Measurements from ENCODE around the gene TXNL1. TPM values are rescaled to one million over a fixed set of nuclear protein-coding genes. Genes with fewer than 3 reads are reported as not detected.
A peak's percentile ranks its signal among the peaks of the same experiment; 100 is the strongest.

The TXNL1 gene
- total and polyA plus RNA-seq, 11 donors: 68.0 to 100 (median 77.1) TPM

DNA sequence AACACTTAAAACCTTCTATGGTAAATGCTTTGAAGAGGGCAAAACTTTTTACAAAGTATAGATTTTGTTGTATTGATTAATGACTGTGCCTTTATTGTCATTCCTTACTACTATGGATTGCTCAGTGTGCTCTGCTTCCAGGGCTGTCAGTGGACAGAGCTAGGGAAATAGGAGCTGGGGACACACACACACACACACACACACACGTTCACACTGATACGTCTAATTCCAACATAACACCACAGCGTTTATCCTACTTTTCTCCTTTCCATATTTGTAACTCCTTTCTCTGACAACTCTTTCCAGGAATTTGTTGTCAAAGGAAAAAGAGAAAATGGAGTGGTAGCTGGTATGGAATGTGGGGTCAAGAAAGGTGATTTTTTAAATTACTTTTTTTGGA, 34.6 kb upstream of the TXNL1 start:
- no peak for TF ChIP-seq POLR2A (IDR thresholded peaks at IDR 0.05)
- TF ChIP-seq, protein P1, sequence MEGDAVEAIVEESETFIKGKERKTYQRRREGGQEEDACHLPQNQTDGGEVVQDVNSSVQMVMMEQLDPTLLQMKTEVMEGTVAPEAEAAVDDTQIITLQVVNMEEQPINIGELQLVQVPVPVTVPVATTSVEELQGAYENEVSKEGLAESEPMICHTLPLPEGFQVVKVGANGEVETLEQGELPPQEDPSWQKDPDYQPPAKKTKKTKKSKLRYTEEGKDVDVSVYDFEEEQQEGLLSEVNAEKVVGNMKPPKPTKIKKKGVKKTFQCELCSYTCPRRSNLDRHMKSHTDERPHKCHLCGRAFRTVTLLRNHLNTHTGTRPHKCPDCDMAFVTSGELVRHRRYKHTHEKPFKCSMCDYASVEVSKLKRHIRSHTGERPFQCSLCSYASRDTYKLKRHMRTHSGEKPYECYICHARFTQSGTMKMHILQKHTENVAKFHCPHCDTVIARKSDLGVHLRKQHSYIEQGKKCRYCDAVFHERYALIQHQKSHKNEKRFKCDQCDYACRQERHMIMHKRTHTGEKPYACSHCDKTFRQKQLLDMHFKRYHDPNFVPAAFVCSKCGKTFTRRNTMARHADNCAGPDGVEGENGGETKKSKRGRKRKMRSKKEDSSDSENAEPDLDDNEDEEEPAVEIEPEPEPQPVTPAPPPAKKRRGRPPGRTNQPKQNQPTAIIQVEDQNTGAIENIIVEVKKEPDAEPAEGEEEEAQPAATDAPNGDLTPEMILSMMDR (IDR thresholded peaks at IDR 0.05): no peak
- no peak for ATAC-seq
- intact Hi-C loops (cut with DNase I): no loop called here
- Histone ChIP-seq H3K4me3 (no peak overlapping the region), H3K36me3 (peaks cover 0 to 15% (median 8%) of the 10 kb centered on the region in 9 donors), H3K4me1 (peaks cover 0 to 11% (median 0%) of the 10 kb centered on the region in 12 donors), H3K9me3 (peaks cover 0 to 5% (median 0%) of the 10 kb centered on the region in 12 donors), H3K27ac (peak overlapping the region in 4 of 12 donors; percentile 13 to 52 (median 26)), H3K27me3 (no peaks in the 10 kb centered on the region)
- no peak for DNase-seq
- 58 to 64% (median 61%) methylated on average over 3 of the region's 3 CpGs for WGBS, 4 donors

DNA sequence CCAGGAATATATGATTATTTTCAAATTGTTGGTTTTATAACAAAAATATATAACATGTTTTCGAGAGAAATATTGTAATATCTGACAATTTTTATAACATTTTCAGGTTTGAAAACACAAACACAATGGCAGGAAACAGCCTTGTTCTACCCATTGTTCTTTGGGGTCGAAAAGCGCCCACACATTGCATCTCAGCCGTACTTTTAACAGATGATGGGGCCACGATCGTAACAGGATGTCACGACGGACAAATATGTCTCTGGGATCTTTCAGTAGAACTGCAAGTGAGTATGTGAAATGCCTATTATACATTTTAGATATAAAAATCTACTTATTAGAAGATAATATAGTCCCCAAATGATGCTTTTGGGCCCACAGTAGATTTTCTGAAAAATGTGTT, 34.0 kb upstream of the TXNL1 start:
- H3K27ac ChIP-seq: peak overlapping the region in 4 of 12 donors; percentile 13 to 52 (median 26)
- H3K9me3 ChIP-seq: no peaks in the 10 kb centered on the region
- no peak overlapping the region for H3K4me3 ChIP-seq
- intact Hi-C loops (cut with DNase I): no loop called here
- peaks cover 0 to 15% (median 8%) of the 10 kb centered on the region in 9 donors for H3K36me3 ChIP-seq
- no peak for DNase-seq
- H3K4me1 ChIP-seq: peaks cover 0 to 11% (median 0%) of the 10 kb centered on the region in 12 donors
- TF ChIP-seq, protein P1 (IDR thresholded peaks at IDR 0.05): no peak
- no peak for TF ChIP-seq POLR2A (IDR thresholded peaks at IDR 0.05)
- no peak for ATAC-seq
- 60 to 65% (median 64%) methylated on average over 8 of the region's 8 CpGs for WGBS, 4 donors
- H3K27me3 ChIP-seq: no peaks in the 10 kb centered on the region

DNA sequence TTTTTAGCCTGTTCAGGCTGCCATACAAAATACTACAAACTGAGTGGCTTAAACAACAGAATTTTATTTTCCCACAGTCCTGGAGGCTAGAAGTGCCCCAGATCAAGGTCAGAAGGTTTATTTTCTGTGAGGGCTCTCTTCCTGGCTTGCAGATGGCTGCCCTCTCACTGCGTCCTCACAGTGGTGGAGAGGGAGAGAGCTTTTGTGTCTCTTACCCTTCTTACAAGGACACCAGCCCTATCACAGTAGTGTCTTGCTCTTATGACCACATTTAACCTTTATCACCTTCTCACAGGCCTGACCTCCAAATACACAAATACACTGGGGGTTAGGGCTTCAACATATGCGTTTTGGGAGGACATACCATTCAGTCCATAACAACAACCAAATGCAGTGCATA, 24.5 kb upstream of the TXNL1 start:
- DNase-seq (no peak), ATAC-seq (peak in 3 of 4 donors; percentile 57 to 72 (median 62))
- TF ChIP-seq, protein P1 (IDR thresholded peaks at IDR 0.05): no peak
- TF ChIP-seq POLR2A (IDR thresholded peaks at IDR 0.05): no peak
- Histone ChIP-seq H3K36me3 (no peaks in the 10 kb centered on the region), H3K27me3 (no peaks in the 10 kb centered on the region), H3K27ac (peak overlapping the region in 2 of 12 donors; percentile 4 to 33), H3K9me3 (no peaks in the 10 kb centered on the region), H3K4me1 (peaks cover 0 to 28% (median 6%) of the 10 kb centered on the region in 12 donors), H3K4me3 (no peak overlapping the region)
- intact Hi-C loops (cut with DNase I): no loop called here
- WGBS, 4 donors: 69 to 86% (median 74%) methylated on average over 2 of the region's 2 CpGs

DNA sequence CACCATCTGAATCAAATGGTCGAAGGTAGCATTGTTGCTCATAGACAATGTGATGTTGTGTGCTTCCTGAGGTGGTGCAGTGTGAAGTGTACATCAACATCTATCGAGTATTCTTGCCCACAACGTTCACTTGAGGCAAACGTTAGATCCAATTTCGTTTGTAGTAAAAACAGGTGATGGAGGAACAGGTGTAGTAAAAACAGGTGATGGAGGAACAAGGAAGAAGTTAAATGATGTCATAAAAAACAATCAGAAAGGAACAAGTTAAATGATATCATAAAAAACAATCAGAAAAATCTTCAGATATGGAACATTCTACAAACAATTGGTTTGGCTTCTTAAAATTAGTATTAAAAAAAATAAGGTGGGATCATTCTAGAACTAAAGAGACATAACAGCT, 24.1 kb upstream of the TXNL1 start:
- intact Hi-C loops (cut with DNase I): no loop called here
- Histone ChIP-seq H3K9me3 (no peaks in the 10 kb centered on the region), H3K27ac (peak overlapping the region in 1 of 12 donors; percentile 4), H3K4me1 (peaks cover 0 to 28% (median 6%) of the 10 kb centered on the region in 12 donors), H3K27me3 (no peaks in the 10 kb centered on the region), H3K4me3 (no peak overlapping the region), H3K36me3 (peaks cover 0 to 3% (median 0%) of the 10 kb centered on the region in 9 donors)
- ATAC-seq: no peak
- no peak for TF ChIP-seq POLR2A (IDR thresholded peaks at IDR 0.05)
- TF ChIP-seq, protein P1 (IDR thresholded peaks at IDR 0.05): no peak
- WGBS, 4 donors: 87 to 92% (median 90%) methylated on average over 5 of the region's 5 CpGs
- no peak for DNase-seq

Measured in heart left ventricle (tissue), 16 donors.